ENCODE data around the gene TBC1D22A.

TBC1D22A gene

GRCh38 chr22:46795140-46795539, 32.7 kb downstream of the TBC1D22A start:
- Histone ChIP-seq H3K36me3 (replicated peaks; ENCODE audit: low read depth, low read length) (peaks cover 68% of the 10 kb centered on the region), H3K4me3 (ENCODE audit: low read length) (no peak overlapping the region), H3K4me1 (ENCODE audit: low read length) (peaks cover 35% of the 10 kb centered on the region), H3K27ac (ENCODE audit: low read length) (no peak overlapping the region), H3K79me2 (ENCODE audit: low read length) (peaks cover 86% of the 10 kb centered on the region), H3K4me2 (ENCODE audit: low read length) (no peak overlapping the region), H2AFZ (ENCODE audit: low read depth, low read length) (no peak overlapping the region), H4K20me1 (ENCODE audit: insufficient read depth, low read length) (peaks cover 97% of the 10 kb centered on the region), H3K9me3 (ENCODE audit: insufficient read depth, low read length) (no peaks in the 10 kb centered on the region), H3K27me3 (ENCODE audit: low read depth, low read length) (no peaks in the 10 kb centered on the region), H3K9ac (ENCODE audit: low read length) (no peak overlapping the region)
- no peak for TF ChIP-seq CTCF (IDR thresholded peaks at IDR 0.05; ENCODE audit: low read depth, low read length)
- TF ChIP-seq EZH2phosphoT487 (IDR thresholded peaks at IDR 0.05; ENCODE audit: low read depth), result no peak

GRCh38 chr22:46795845-46796565, 33.6 kb downstream of the TBC1D22A start:
- no peak for TF ChIP-seq CTCF (IDR thresholded peaks at IDR 0.05; ENCODE audit: low read depth, low read length)
- no peak for TF ChIP-seq EZH2phosphoT487 (IDR thresholded peaks at IDR 0.05; ENCODE audit: low read depth)
- H4K20me1 ChIP-seq (ENCODE audit: insufficient read depth, low read length), result peaks cover 97% of the 10 kb centered on the region
- peaks cover 74% of the 10 kb centered on the region for H3K36me3 ChIP-seq (replicated peaks; ENCODE audit: low read depth, low read length)

GRCh38 chr22:46796566-46797195, 34.2 kb downstream of the TBC1D22A start:
- Histone ChIP-seq H3K9me3 (ENCODE audit: insufficient read depth, low read length) (no peaks in the 10 kb centered on the region), H3K27me3 (ENCODE audit: low read depth, low read length) (no peaks in the 10 kb centered on the region), H2AFZ (ENCODE audit: low read depth, low read length) (no peak overlapping the region), H3K9ac (ENCODE audit: low read length) (no peak overlapping the region), H3K79me2 (ENCODE audit: low read length) (peaks cover 86% of the 10 kb centered on the region), H3K4me1 (ENCODE audit: low read length) (peaks cover 35% of the 10 kb centered on the region), H3K36me3 (replicated peaks; ENCODE audit: low read depth, low read length) (peaks cover 81% of the 10 kb centered on the region), H3K4me3 (ENCODE audit: low read length) (no peak overlapping the region), H3K27ac (ENCODE audit: low read length) (0 out of 2 replicates have a peak overlapping the region, but pooled peaks have one; percentile 1), H3K4me2 (ENCODE audit: low read length) (peak overlapping the region; percentile 0; the same call in 1 of the 2 replicates), H4K20me1 (ENCODE audit: insufficient read depth, low read length) (peaks cover 97% of the 10 kb centered on the region)
- no peak for TF ChIP-seq EZH2phosphoT487 (IDR thresholded peaks at IDR 0.05; ENCODE audit: low read depth)
- no peak for TF ChIP-seq CTCF (IDR thresholded peaks at IDR 0.05; ENCODE audit: low read depth, low read length)

More at GRCh38 chr22:46795845-46796565, 33.6 kb downstream of the TBC1D22A start:
- Histone ChIP-seq H3K27ac (ENCODE audit: low read length) (no peak overlapping the region), H3K4me2 (ENCODE audit: low read length) (no peak overlapping the region), H3K79me2 (ENCODE audit: low read length) (peaks cover 86% of the 10 kb centered on the region), H3K4me1 (ENCODE audit: low read length) (peaks cover 35% of the 10 kb centered on the region), H2AFZ (ENCODE audit: low read depth, low read length) (no peak overlapping the region), H3K27me3 (ENCODE audit: low read depth, low read length) (no peaks in the 10 kb centered on the region), H3K9me3 (ENCODE audit: insufficient read depth, low read length) (no peaks in the 10 kb centered on the region), H3K4me3 (ENCODE audit: low read length) (no peak overlapping the region), H3K9ac (ENCODE audit: low read length) (no peak overlapping the region)

- Histone ChIP-seq H3K27ac (ENCODE audit: low read length) (peak overlapping the region; percentile 1; the same call in 1 of the 2 replicates), H3K4me2 (ENCODE audit: low read length) (peak overlapping the region; percentile 0; the same call in 1 of the 2 replicates), H3K36me3 (replicated peaks; ENCODE audit: low read depth, low read length) (peaks cover 82% of the 10 kb centered on the region)
Observed at GRCh38 chr22:46797355-46797754, 34.9 kb downstream of the TBC1D22A start.

More at GRCh38 chr22:46797355-46797754, 34.9 kb downstream of the TBC1D22A start:
- H3K4me3 ChIP-seq (ENCODE audit: low read length), result no peak overlapping the region
- no peak overlapping the region for H3K9ac ChIP-seq (ENCODE audit: low read length)
- H3K79me2 ChIP-seq (ENCODE audit: low read length), result peaks cover 87% of the 10 kb centered on the region
- no peaks in the 10 kb centered on the region for H3K27me3 ChIP-seq (ENCODE audit: low read depth, low read length)
- TF ChIP-seq CTCF (IDR thresholded peaks at IDR 0.05; ENCODE audit: low read depth, low read length) (peak; percentile 60), EZH2phosphoT487 (IDR thresholded peaks at IDR 0.05; ENCODE audit: low read depth) (no peak)
- peaks cover 35% of the 10 kb centered on the region for H3K4me1 ChIP-seq (ENCODE audit: low read length)
- H2AFZ ChIP-seq (ENCODE audit: low read depth, low read length), result no peak overlapping the region
- no peaks in the 10 kb centered on the region for H3K9me3 ChIP-seq (ENCODE audit: insufficient read depth, low read length)
- peaks cover 97% of the 10 kb centered on the region for H4K20me1 ChIP-seq (ENCODE audit: insufficient read depth, low read length)

All from OCI-LY3 (cell line).